DLD1 (cell line): ENCODE measurements around the gene PNMA8B.

Experiments used
- in situ Hi-C: cut with HindIII; loops from 2 replicates; pipeline ENCODE4 v1.10.0; 2017; ENCODE audit warnings: low sequenced_read_pairs

PNMA8B gene

DNA sequence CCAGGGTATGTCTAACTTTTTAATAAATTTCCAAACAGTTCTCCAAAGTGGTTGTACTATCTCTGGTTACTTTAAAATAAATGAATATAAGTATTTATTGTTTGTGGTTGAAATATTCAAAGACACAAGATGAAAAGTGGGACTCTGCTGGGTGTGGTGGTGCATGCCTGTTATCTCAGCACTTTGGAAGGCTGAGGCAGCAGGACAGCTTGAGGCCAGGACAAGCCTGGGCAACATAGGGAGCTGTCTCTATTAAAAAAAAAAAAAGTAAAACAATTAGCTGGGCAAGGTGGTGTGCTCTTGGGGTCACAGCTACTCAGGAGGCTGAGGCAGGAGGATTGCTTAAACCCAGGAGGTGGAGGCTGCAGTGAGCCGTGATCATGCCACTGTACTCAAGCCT lies 34.7 kb downstream of the PNMA8B start:
- in situ Hi-C loops = no loop called here

DNA sequence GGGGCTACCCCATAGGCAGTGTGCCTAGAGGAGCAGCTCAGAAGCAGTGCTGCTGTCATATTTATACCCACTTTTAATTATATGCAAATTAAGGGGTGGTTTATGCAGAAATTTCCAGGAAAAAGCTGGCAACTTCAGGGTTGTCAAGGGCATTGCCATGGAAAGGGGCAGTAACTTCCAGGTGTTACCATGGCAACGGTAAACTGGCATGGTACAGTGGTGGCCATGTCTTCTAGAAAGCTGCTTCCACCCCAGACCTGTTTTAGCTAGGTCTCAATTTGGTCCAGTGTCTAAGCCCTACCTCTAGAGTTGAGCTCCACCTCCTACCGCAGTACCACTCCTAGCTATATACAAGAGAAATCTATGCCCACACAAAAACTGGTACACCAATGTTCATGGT lies 35.6 kb downstream of the PNMA8B start:
- in situ Hi-C loops = no loop called here

DNA sequence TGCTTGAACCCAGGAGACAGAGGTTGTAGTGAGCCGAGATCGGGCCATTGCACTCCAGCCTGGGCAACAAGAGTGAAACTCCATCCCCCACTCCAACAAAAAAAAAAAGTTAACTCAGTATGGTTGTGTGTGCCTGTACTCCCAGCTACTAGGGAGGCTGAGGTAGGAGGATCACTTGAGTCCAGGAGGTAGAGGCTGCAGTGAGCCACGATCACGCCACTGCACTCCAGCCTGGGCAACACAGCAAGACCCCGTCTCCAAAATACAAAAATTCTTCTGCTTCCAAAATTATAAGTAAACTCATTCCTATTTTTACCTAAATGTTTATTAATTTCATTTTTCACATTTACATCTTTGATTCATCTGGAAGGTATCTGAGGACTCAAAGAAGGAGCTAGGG lies 38.7 kb downstream of the PNMA8B start:
- in situ Hi-C loops = no loop called here

DNA sequence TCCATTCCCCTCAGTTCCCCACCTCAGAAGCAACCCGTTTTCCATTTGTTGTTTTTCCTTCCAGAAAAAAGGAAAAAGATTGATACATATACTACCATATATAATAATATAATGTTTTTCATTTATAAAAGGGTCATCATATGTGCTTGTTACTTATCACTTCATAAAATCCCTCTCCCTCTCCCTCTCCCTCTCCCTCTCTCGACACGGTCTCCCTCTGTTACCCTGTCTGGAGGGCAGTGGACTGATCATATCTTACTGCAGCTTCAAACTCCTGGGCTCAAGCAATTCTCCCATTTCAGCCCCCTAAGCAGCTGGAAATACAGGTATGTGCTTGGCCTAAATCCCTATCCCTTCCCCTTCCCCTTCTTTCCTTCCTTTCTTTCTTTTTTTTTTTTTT lies 41.4 kb downstream of the PNMA8B start:
- in situ Hi-C loops = no loop called here

DNA sequence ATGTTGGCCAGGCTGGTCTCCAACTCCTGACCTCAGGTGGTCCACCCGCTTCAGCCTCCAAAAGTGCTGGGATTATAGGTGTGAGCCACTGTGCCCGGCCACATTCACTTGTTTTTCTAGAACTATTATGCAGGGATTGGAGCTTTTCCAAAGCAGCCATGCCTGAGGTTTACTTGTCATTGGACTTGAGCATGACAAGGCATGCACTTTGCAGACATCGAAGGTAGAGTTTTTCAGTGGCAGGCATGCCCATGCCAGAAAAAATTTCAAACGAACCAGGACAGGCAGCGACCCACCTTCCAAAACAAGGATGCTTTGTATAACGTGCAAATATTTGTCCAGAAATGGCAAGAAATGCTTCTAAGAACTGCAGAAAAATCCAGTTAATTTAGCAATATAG lies 42.0 kb downstream of the PNMA8B start:
- in situ Hi-C loops = no loop called here

DNA sequence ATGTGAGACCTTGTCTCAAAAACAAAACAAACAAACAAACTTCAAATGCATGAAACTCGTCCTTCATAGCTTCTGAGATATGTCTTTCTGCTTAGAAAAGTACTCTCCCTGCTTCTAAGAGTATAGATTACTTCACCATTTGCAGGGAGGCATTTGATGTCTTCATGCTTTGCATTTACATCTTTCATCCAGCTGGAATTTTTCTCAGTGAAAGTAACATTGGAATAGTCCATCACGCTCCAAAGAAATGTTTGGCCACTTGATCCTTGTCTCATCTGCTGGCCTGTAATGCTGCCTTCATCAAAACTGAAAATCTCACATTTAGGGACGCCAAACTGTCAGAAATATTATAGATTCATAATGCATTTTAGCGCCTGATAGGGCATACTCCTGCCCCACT lies 43.5 kb downstream of the PNMA8B start:
- in situ Hi-C loops = no loop called here

DNA sequence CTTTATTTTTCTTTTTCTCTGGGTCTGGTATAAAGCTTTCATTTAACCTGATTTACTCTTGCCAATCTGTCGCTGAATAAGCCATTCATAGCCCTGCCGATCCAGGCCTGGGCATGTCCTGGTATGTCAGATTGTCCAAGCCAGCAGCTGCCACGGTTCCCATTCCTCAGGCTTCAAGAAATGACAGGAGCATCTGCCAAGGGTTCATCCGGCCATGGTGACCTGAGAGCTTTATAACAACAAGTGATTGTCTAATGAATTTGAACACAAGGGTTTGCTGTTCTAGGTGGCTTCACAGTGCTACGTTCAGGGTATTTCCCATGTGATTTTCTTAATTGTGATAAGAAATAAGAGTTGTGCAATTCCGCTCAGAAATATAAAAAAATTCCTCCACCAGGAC lies 44.3 kb downstream of the PNMA8B start:
- in situ Hi-C loops = no loop called here

DNA sequence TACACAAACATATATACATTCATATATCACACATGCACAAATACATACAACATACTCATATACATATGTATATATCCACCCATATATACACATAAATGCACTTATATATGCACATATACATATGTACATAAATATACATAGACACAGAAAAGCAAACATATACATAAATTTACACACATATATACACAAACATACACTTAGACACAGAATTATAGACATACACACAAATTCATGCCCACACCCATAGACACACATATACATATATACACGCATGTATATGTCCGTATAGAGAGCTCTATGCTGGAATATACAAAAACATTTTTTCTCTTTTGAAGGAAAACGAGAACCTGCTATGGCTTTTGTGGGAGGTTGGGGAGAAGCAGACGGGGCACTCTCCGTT lies 44.9 kb downstream of the PNMA8B start:
- in situ Hi-C loops = no loop called here

DNA sequence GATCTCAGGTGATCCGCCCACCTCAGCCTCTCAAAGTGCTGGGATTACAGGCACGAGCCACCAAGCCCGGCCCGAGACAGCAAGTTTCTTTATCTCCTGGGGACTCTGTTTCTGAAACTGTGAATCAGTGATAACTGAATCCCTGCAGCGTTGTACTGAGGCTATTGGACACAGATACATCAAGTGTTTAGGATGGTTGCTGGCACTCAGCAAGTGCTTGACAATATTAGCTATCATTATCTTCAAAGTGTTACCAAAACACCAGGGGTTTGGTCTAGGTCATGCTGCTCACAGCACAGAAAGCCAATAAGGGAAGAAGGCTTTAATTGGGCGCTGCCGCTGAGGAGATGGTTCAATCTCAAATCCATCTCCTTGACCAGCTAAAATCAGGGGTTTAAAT lies 46.4 kb downstream of the PNMA8B start:
- in situ Hi-C loops = no loop called here

DNA sequence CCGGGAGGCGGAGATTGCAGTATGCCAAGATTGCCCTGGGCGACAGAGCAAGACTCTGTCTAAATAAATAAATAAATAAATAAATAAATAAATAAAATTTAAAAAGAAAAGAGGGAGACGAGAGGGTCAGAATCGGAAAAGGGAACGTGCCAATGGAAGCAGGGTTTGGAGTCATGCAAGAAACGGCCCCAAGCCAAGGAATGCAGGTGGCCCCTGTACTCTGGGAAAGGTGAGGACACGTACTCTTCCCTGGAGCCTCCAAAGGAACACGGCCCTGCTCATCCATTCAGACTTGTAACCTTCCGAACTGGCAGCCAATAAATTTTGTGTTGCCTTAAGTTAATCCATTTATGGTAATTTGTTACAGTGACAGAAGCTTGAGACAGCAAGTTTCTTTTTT lies 47.1 kb downstream of the PNMA8B start:
- in situ Hi-C loops = no loop called here

DNA sequence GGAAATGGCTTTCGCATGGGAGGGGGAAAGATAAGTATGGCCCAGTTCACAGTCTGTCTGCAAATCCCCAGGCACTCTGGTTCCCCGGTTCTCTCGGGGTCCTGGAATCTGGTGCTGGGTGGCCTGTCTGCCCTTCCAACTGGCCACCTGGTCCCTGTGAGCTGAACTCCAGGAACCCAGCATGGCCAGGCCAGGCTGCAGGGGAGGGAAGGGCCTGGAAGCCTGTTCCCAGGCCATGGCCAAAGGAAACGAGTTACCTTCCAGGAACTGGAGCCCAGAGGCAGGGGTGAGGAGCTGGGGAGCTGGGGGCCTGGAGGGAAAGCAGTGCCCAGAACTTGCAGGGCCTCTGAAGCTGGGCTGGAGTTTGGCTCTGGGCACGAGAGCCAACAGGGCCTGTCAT lies 47.8 kb downstream of the PNMA8B start:
- in situ Hi-C loops = no loop called here

DNA sequence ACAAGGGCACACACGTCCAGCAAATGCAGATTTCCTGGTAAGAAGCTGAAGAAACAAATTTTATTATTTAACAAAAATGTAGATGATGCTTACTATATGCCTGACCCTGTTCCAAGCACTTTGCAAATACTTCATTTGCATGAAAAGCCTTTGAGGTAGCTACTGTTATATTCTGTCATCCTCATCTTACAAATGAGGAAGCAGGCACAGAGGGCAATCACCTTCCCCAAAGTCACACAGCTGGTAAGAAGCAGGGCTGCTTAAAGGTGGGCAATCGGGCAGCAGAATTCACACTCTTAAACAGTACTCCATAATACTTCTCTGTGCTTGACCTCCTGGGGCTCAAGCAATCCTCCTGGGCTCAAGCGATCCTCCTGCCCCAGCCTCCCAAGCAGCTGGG lies 48.7 kb downstream of the PNMA8B start:
- in situ Hi-C loops = no loop called here

DNA sequence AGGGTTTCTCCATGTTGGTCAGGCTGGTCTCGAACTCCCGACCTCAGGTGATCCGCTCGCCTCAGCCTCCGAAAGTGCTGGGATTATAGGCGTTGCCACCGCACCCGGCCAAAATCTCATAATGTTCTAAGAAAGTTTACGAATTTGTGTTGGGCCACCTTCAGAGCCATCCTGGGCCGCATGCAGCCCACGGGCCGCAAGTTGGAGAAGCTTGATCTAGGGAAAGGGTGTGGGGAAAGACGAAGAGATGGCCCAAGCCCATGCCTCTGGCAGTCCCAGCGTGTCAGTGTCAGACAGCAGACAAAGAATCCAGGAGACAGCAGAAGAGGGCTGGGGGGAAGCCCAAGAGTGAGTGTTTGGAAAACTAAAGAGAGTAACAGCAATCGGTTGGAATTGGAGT lies 49.6 kb downstream of the PNMA8B start:
- in situ Hi-C loops = no loop called here

DNA sequence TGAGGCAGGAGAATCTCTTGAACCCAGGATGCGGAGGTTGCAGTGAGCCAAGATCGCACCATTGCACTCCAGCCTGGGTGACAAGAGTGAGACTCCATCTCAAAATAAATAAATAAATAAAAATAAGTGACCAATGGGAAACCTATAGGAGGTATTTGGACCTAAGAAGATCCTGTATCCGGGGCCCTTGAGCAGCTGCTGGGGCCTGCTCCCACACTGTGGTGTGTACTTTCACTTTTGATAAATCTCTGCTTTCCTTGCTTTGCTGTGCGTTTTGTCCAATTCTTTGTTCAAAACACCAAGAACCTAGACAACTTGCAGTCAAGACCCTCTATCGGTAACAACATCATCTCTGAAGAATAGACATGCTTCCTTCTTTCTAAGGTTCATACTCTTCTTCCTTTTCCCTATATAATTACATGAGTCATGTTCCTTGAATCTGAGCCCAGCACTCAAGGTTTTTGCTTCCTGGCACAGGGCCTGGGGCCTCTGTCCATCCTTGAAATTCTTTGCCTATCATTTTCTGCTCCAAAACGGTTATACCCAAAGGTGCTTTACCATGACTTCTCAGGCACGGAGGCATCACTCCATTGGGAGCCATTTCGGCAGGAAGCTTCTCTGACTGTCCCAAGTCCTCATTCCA lies 52.7 kb downstream of the PNMA8B start:
- in situ Hi-C loops = no loop called here

DNA sequence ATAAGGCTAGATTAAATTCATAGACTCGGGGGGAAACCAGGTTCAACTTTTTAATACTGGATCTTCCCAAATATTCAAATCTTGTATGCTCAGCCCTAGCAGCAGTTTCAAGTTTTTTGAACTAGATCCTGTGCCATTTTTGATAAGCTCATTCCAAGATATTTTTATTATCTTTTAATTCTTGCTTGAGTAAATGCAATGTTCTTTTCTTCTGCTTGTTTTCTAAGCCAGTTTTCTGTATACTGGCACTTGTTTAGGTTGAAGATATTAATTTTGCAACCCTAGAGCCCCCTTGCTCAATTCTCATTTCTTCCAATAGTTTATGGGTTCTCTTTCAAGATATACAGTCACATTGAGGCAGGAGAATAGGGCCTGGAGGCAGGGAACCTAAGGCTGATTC lies 53.8 kb downstream of the PNMA8B start:
- in situ Hi-C loops = no loop called here
